Activated B cell treated with CpG ODN at 0.5 μM for 24 hours (primary cell): ENCODE results near the gene ARL4A. TPM values are rescaled to one million over a fixed set of nuclear protein-coding genes. Genes with fewer than 3 reads are reported as not detected.

Source experiments
- ATAC-seq: fragments of 200-7000 bp; cut with Tn5 transposase; one replicate; pipeline ENCODE4 v1.10.0; 2021; ENCODE audit warnings: low read depth, mild to moderate bottlenecking, moderate library complexity
- CTCF ChIA-PET: fragments of 350-600 bp; sonication (Branson Sonifier 250); formaldehyde crosslinking; loops from one replicate; lab custom pipeline; 2021; ENCODE audit warnings: antibody characterized with exemption; lab: Charles Lee
- POLR2A ChIA-PET: fragments of 350-600 bp; sonication (Branson Sonifier 250); formaldehyde crosslinking; loops from one replicate; lab custom pipeline; 2021; ENCODE audit warnings: antibody characterized with exemption; lab: Charles Lee
- DNase-seq: peaks from one replicate; pipeline ENCODE4 v3.0.0; 2022
- H3K27ac Mint-ChIP-seq: one replicate; pipeline ENCODE4 v1.8.0; 2020; ENCODE audit warnings: mixed read lengths
- H3K27me3 Mint-ChIP-seq: one replicate; pipeline ENCODE4 v1.8.0; 2021; ENCODE audit warnings: mixed read lengths
- H3K36me3 Mint-ChIP-seq: one replicate; pipeline ENCODE4 v1.8.0; 2021; ENCODE audit warnings: low read depth, mixed read lengths
- H3K4me1 Mint-ChIP-seq: one replicate; pipeline ENCODE4 v1.8.0; 2021; ENCODE audit warnings: mixed read lengths
- H3K4me3 Mint-ChIP-seq: one replicate; pipeline ENCODE4 v1.8.0; 2020; ENCODE audit warnings: mild to moderate bottlenecking, mixed read lengths
- H3K9me3 Mint-ChIP-seq: one replicate; pipeline ENCODE4 v1.8.0; 2020; ENCODE audit warnings: mixed read lengths
- CTCF ChIP-seq: fragments of 200-600 bp; IDR thresholded peaks from one replicate; pipeline ENCODE4 v1.8.0; 2022; ENCODE audit warnings: antibody characterized with exemption, mild to moderate bottlenecking
- intact Hi-C: fragments of 100-400 bp; cut with micrococcal nuclease; formaldehyde crosslinking; loops from one replicate; pipeline ENCODE4 v1.15.1; 2024
- total RNA-seq: library from RNA; stranded (reverse); gene quantifications from 2 replicates; pipeline ENCODE4 v1.2.3, GENCODE V29; 2022

ARL4A gene
- total RNA-seq, 1 donor from 2014 or later: 11.9 TPM

- CTCF ChIA-PET: no interaction called here
- no peak overlapping the region for H3K4me3 Mint-ChIP-seq
- H3K27me3 Mint-ChIP-seq: no peaks in the 10 kb centered on the region
- no peaks in the 10 kb centered on the region for H3K36me3 Mint-ChIP-seq
- POLR2A ChIA-PET: no interaction called here
- intact Hi-C loops: no loop called here
- no peaks in the 10 kb centered on the region for H3K4me1 Mint-ChIP-seq
- no peaks in the 10 kb centered on the region for H3K9me3 Mint-ChIP-seq
- H3K27ac Mint-ChIP-seq: no peak overlapping the region
- no peak for TF ChIP-seq CTCF
- DNase-seq: no peak
- no peak for ATAC-seq
Observed at GRCh38 chr7:12712236-12712635, 24.8 kb downstream of the ARL4A start.

DNA sequence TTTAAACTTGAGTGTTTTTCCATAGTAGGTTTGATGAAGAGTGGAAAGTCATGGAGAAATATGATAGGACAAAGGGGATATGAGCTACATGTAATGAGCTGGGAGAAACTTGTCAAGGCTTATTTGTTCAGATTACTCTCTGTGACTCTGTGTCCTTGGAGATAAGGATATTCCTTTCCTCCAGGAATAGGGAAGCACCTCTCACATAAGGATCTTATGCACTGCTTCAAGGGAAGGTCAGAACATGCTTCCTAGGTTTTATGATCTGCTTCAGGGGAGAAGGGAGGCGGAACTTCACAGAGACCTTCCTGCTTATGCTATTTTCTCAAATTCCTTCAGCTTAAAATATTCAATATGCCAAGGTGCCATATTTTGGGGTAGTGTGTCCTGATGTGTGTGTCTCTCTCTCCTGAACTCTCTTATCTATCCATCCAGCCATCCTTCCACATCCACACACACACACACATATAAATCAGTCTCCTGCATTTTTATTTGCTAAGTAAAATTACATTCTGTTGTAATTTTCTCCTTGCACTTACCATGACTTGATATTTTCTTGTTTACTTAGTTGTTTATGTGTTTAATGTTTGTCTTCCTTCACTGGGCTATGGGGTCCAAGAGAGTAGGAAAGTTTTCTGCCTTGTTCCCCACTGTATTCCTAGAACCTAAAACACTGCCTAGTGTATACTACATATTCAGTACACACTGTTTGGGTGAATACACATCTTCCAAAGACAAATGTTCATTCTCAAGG is 26.4 kb downstream of the ARL4A start:
- ChIA-PET CTCF (no interaction called here), POLR2A (no interaction called here)
- no peak for TF ChIP-seq CTCF
- DNase-seq (no peak), ATAC-seq (no peak)
- no peak overlapping the region for H3K4me3 Mint-ChIP-seq
- intact Hi-C loops: no loop called here
- H3K4me1 Mint-ChIP-seq: no peaks in the 10 kb centered on the region
- H3K9me3 Mint-ChIP-seq: no peaks in the 10 kb centered on the region
- H3K36me3 Mint-ChIP-seq: no peaks in the 10 kb centered on the region
- H3K27ac Mint-ChIP-seq: no peak overlapping the region
- no peaks in the 10 kb centered on the region for H3K27me3 Mint-ChIP-seq

- no peaks in the 10 kb centered on the region for H3K36me3 Mint-ChIP-seq
- ATAC-seq (no peak), DNase-seq (no peak)
- H3K9me3 Mint-ChIP-seq: no peaks in the 10 kb centered on the region
- no peak for TF ChIP-seq CTCF
- H3K4me1 Mint-ChIP-seq: peaks cover under 1% of the 10 kb centered on the region
- no peaks in the 10 kb centered on the region for H3K27me3 Mint-ChIP-seq
- intact Hi-C loops: no loop called here
- ChIA-PET CTCF (no interaction called here), POLR2A (no interaction called here)
- H3K4me3 Mint-ChIP-seq: no peak overlapping the region
- no peak overlapping the region for H3K27ac Mint-ChIP-seq
Observed at GRCh38 chr7:12714379-12714737, 26.9 kb downstream of the ARL4A start.

DNA sequence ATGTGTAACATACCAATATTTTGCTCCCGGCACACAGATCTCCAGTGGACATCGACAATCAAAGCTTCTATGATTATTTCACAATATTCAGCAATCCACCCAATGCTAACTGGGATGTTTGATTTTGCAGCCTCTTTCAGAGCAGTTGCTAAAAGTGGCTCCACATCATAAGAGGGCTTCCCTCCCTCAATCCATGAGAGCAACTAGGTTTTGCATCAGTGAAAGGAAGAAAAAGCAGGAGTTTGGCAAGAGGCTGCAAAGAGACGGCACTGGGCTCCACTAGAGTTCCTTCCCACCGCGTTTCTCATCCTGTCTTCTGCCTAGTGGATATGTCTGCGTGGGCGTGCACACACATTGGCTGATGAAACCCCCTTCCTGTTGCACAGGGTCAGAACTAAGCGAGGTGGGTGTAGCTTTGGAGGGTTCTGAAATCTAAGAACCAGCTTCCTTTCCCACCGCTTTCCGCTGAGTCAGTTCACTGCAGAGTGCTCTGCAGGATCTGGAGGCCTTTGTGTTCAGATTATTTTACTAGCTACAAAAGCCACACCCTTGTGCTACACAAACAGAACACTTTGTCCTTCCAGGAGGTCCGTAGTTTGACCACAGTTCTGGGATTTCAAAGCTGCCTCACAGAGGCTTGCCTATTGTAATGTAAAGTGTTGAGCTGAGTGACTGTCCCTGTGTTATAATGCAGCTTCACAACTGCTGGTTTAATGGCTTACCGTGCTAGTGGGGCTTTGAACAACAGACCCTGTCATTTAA is 28.1 kb downstream of the ARL4A start:
- TF ChIP-seq CTCF: no peak
- no peaks in the 10 kb centered on the region for H3K36me3 Mint-ChIP-seq
- H3K4me3 Mint-ChIP-seq: no peak overlapping the region
- no peak for ATAC-seq
- CTCF ChIA-PET: no interaction called here
- POLR2A ChIA-PET: interaction anchor here (1.0 kb wide), 1 partner anchor 25 kb away, joined by 3 read pairs; no protein-coding TSS in a partner anchor
- H3K27ac Mint-ChIP-seq: no peak overlapping the region
- H3K9me3 Mint-ChIP-seq: no peaks in the 10 kb centered on the region
- intact Hi-C loops: no loop called here
- DNase-seq: no peak
- peaks cover 2% of the 10 kb centered on the region for H3K4me1 Mint-ChIP-seq
- no peaks in the 10 kb centered on the region for H3K27me3 Mint-ChIP-seq

DNA sequence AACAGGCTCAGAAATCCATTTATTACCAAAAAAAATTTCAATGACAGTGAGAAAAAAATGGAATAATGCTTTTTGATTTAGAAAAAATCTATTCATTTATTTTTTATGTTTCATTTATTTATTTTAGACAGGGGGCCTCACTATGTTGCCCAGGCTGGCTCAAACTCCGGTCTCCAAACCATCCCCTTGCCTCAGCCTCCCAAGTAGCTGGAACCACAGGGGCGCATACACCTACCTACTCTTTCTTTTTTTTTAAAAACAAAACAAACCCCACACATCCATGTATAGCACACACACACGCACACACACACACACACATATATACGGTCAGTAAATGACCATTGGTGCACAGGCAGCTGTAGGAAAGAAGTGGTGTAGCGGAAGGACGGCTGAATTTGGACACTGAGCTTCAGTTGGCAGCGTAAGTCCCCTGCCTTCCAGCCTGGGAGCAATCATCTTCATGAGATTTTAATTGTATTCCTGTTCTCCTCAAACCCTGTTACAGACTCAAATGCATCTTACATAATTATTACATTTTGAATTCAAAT is 28.8 kb downstream of the ARL4A start:
- no peaks in the 10 kb centered on the region for H3K9me3 Mint-ChIP-seq
- no peak overlapping the region for H3K4me3 Mint-ChIP-seq
- ATAC-seq: no peak
- DNase-seq: no peak
- peaks cover 2% of the 10 kb centered on the region for H3K4me1 Mint-ChIP-seq
- no peaks in the 10 kb centered on the region for H3K36me3 Mint-ChIP-seq
- CTCF ChIA-PET: no interaction called here
- POLR2A ChIA-PET: interaction anchor here (1.0 kb wide), 1 partner anchor 26 kb away, joined by 3 read pairs; no protein-coding TSS in a partner anchor
- no peaks in the 10 kb centered on the region for H3K27me3 Mint-ChIP-seq
- no peak overlapping the region for H3K27ac Mint-ChIP-seq
- intact Hi-C loops: no loop called here
- TF ChIP-seq CTCF: no peak
